IPS DF 6.9 (cell line): ENCODE measurements around the gene OVOL2.

Source experiments
- DNase-seq: peaks from one replicate; pipeline ENCODE4 v3.0.0-alpha.2; 2013; ENCODE audit warnings: low read depth, low spot score
- H3K27ac ChIP-seq: one replicate; pipeline ENCODE4 v1.5.1; 2013; ENCODE audit warnings: low read length, control low read depth
- H3K27me3 ChIP-seq: 2 replicates; pipeline ENCODE4 v1.6.1; 2013; ENCODE audit warnings: mild to moderate bottlenecking, low read length; ENCODE audit not compliant: control insufficient read depth, insufficient read depth
- H3K36me3 ChIP-seq: 2 replicates; pipeline ENCODE4 v1.6.1; 2013; ENCODE audit warnings: low read length; ENCODE audit not compliant: control insufficient read depth, insufficient read depth
- H3K4me1 ChIP-seq: 2 replicates; pipeline ENCODE4 v1.6.1; 2013; ENCODE audit warnings: low read length; ENCODE audit not compliant: control insufficient read depth, insufficient read depth
- H3K4me3 ChIP-seq: 2 replicates; pipeline ENCODE4 v1.5.1; 2013; ENCODE audit warnings: mild to moderate bottlenecking, low read length
- H3K9me3 ChIP-seq: 2 replicates; pipeline ENCODE4 v1.6.1; 2013; ENCODE audit warnings: low read length, inconsistent platforms; ENCODE audit not compliant: control insufficient read depth, insufficient read depth
- WGBS: extraction: QIAGEN DNeasy Blood & Tissue Kit; methylation state at CpG from one replicate; pipeline ENCODE4 v1.1.7; 2013; ENCODE audit warnings: mixed read lengths, missing lambda C conversion rate; ENCODE audit not compliant: insufficient read length, insufficient coverage; 5-methylcytosine and 5-hydroxymethylcytosine counted together

OVOL2 gene

GRCh38 chr20:17992224-17992637 lies 65.5 kb downstream of the OVOL2 start:
- no peaks in the 10 kb centered on the region for H3K9me3 ChIP-seq
- H3K36me3 ChIP-seq, result peaks cover 10% of the 10 kb centered on the region; the same call in 1 of the 2 replicates
- no peaks in the 10 kb centered on the region for H3K27me3 ChIP-seq
- H3K4me1 ChIP-seq, result 0 out of 2 replicates have a peak, but pooled peaks cover under 1% of the 10 kb centered on the region
- no peak overlapping the region for H3K4me3 ChIP-seq
- no CpG with 5 or more reads among the region's 6 CpGs for WGBS
- no peak overlapping the region for H3K27ac ChIP-seq
- DNase-seq, result no peak

- no peak for DNase-seq
- H3K27ac ChIP-seq, result no peak overlapping the region
- H3K9me3 ChIP-seq, result no peaks in the 10 kb centered on the region
- H3K4me3 ChIP-seq, result no peak overlapping the region
- no peaks in the 10 kb centered on the region for H3K27me3 ChIP-seq
- peaks cover 10% of the 10 kb centered on the region; the same call in 1 of the 2 replicates for H3K36me3 ChIP-seq
- no peaks in the 10 kb centered on the region for H3K4me1 ChIP-seq
- no CpG with 5 or more reads among the region's 10 CpGs for WGBS
These were observed 67.3 kb downstream of the OVOL2 start for GRCh38 chr20:17990278-17990972.

DNA sequence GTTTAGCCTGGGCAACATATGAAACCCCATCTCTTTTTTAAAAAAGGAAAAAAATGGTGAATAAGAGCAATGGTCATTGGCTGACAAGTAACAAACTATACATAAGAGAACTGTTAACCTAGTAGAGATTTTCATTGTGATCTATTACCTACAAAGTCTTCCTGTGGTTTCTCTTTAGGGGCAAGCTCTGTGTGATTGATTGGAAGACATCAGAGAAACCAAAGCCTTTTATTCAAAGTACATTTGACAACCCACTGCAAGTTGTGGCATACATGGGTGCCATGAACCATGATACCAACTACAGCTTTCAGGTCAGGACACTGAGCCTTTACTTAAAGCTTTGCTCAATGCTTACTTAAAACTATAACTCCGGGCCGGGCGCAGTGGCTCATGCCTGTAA lies 69.7 kb downstream of the OVOL2 start:
- peaks cover 10% of the 10 kb centered on the region; the same call in 1 of the 2 replicates for H3K36me3 ChIP-seq
- no CpG with 5 or more reads among the region's 3 CpGs for WGBS

DNA sequence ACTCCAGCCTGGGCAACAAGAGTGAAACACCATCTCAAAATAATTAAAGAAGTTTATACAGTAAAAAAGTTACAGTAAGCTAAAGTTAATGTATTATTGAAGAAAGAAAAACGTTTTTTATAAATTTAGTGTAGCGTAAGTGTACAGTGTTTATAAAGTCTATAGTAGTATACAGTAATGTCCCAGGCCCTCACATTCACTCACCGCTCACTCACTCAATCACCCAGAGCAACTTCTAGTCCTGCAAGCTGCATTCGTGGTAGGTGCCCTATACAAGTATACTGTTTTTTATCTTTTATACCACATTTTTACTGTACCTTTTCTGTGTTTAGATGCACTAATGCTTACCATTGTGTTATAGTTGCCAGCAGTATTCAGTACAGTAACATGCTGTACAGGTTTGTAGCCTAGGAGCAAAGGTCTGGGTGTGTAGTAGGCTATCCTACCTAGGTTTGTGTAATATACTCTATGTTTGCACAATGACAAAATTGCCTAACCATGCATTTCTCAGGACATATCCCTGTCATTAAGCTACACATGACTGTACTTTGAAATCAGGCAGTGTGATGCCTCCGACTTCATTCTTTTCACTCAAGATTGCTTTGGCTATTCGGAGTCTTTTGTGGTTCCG lies 72.2 kb downstream of the OVOL2 start:
- no peak for DNase-seq
- H3K36me3 ChIP-seq, result peaks cover 10% of the 10 kb centered on the region; the same call in 1 of the 2 replicates
- H3K4me3 ChIP-seq, result no peak overlapping the region
- H3K4me1 ChIP-seq, result no peaks in the 10 kb centered on the region
- no peaks in the 10 kb centered on the region for H3K9me3 ChIP-seq
- 100% methylated on average over 2 of the region's 7 CpGs for WGBS
- H3K27me3 ChIP-seq, result no peaks in the 10 kb centered on the region
- no peak overlapping the region for H3K27ac ChIP-seq

More for the DNA sequence above, 69.7 kb downstream of the OVOL2 start:
- Histone ChIP-seq H3K27ac (no peak overlapping the region), H3K27me3 (no peaks in the 10 kb centered on the region), H3K9me3 (no peaks in the 10 kb centered on the region), H3K4me3 (no peak overlapping the region), H3K4me1 (no peaks in the 10 kb centered on the region)
- no peak for DNase-seq

DNA sequence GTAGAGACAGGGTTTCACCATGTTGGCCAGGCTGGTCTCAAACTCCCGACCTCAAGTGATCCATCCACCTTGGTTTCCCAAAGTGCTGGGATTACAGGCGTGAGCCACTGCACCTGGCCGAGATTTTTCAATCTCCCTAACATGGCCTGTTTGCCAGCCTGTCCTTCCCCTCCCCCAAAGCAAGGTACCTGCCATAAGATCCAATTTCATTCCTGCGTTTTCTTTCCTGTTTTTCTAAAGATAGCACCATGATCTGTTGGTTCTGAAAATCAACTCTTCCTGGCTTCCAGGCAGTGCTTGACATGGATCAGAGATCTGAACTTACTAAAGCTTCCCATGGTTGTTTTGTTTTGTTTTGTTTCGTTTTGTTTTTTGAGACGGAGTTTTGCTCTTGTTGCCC lies 81.4 kb downstream of the OVOL2 start:
- DNase-seq, result no peak
- no CpG with 5 or more reads among the region's 6 CpGs for WGBS
- H3K9me3 ChIP-seq, result no peaks in the 10 kb centered on the region
- peaks cover 8% of the 10 kb centered on the region for H3K36me3 ChIP-seq
- no peak overlapping the region for H3K27ac ChIP-seq
- no peak overlapping the region for H3K4me3 ChIP-seq
- H3K4me1 ChIP-seq, result no peaks in the 10 kb centered on the region
- no peaks in the 10 kb centered on the region for H3K27me3 ChIP-seq
